Panc1 (cell line): ENCODE measurements around the gene ELP1. TPM values are rescaled to one million over a fixed set of nuclear protein-coding genes. Genes with fewer than 3 reads are reported as not detected.

Experiments
- ATAC-seq: fragments of 200-7000 bp; cut with Tn5 transposase; 2 replicates; pipeline ENCODE4 v1.9.1; 2020; ENCODE audit warnings: mild to moderate bottlenecking, moderate library complexity
- BruUV-seq: library from RNA; stranded (reverse); fragments of 400-500 nt; replicated peaks from 2 replicates; lab custom pipeline; 2021; lab: Mats Ljungman, UMichigan
- CTCF ChIA-PET: fragments of 300-600 bp; sonication (Branson Sonifier 250); formaldehyde crosslinking; loops from one replicate; lab custom pipeline; 2022; ENCODE audit warnings: antibody characterized with exemption; lab: Charles Lee
- POLR2A ChIA-PET: fragments of 300-600 bp; sonication (Branson Sonifier 250); formaldehyde crosslinking; loops from one replicate; lab custom pipeline; 2022; ENCODE audit warnings: antibody characterized with exemption; lab: Charles Lee
- DNase-seq: peaks from one replicate; pipeline ENCODE4 v3.0.0-alpha.2; 2010; ENCODE audit warnings: low read depth, low spot score
- H3K27ac ChIP-seq: 2 replicates; pipeline ENCODE4 v1.5.1; 2011; ENCODE audit warnings: mild to moderate bottlenecking, low read length, inconsistent platforms
- H3K27me3 ChIP-seq: fragments of 200-500 bp; sonication (Bioruptor generic); 2 replicates; pipeline ENCODE4 v1.6.0; 2014; ENCODE audit warnings: low read length, inconsistent platforms; ENCODE audit not compliant: control insufficient read depth, insufficient read depth
- H3K36me3 ChIP-seq: fragments of 200-500 bp; sonication (Bioruptor generic); 2 replicates; pipeline ENCODE4 v1.5.1; 2014; ENCODE audit warnings: inconsistent platforms, mild to moderate bottlenecking, low read length, moderate library complexity; ENCODE audit not compliant: control insufficient read depth, insufficient read depth
- H3K4me1 ChIP-seq: 2 replicates; pipeline ENCODE4 v1.5.1; 2011; ENCODE audit warnings: inconsistent platforms, mild to moderate bottlenecking, low read length, moderate library complexity; ENCODE audit not compliant: control insufficient read depth, insufficient read depth
- H3K4me3 ChIP-seq, 2 experiments: 2 replicates each; pipeline ENCODE4 v1.5.1; 2011 to 2012; ENCODE audit warnings: low read depth in 2 of 2, low read length in 2 of 2, mild to moderate bottlenecking in 2 of 2, inconsistent platforms in 1 of 2, moderate library complexity in 1 of 2
- H3K9me3 ChIP-seq: fragments of 200-500 bp; sonication (Bioruptor generic); 2 replicates; pipeline ENCODE4 v1.5.1; 2014; ENCODE audit warnings: low read depth, mild to moderate bottlenecking, inconsistent platforms, low read length, moderate library complexity; ENCODE audit not compliant: control insufficient read depth, insufficient read depth
- CTCF ChIP-seq: fragments of 450-650 bp; IDR thresholded peaks from 2 replicates; pipeline ENCODE4 v1.5.1; 2017; ENCODE audit warnings: mild to moderate bottlenecking
- POLR2AphosphoS5 ChIP-seq: IDR thresholded peaks from 2 replicates; pipeline ENCODE4 v1.6.1; 2012; ENCODE audit warnings: mild to moderate bottlenecking, low read depth, low read length, moderate library complexity
- REST ChIP-seq, 2 experiments: IDR thresholded peaks; 2 replicates each; pipeline ENCODE4 v1.6.1; 2011 to 2012; ENCODE audit warnings: low read depth in 2 of 2, control low read depth in 1 of 2, low read length in 1 of 2, mild to moderate bottlenecking in 1 of 2, moderate library complexity in 1 of 2; ENCODE audit not compliant: insufficient read depth in 1 of 2
- SIN3A ChIP-seq: IDR thresholded peaks from 2 replicates; pipeline ENCODE4 v1.6.1; 2012; ENCODE audit warnings: low read depth, mild to moderate bottlenecking, low read length, moderate library complexity, borderline replicate concordance; ENCODE audit not compliant: insufficient read depth
- TCF7L2 ChIP-seq: IDR thresholded peaks from 2 replicates; pipeline ENCODE4 v1.6.1; 2011; ENCODE audit warnings: mild to moderate bottlenecking, low read depth, low read length, inconsistent platforms
- in situ Hi-C: cut with HindIII; loops from 2 replicates; pipeline ENCODE4 v1.10.0; 2016; ENCODE audit warnings: low sequenced_read_pairs, low pct_unique_long_range_greater_than_20kb
- intact Hi-C: fragments of 100-400 bp; cut with micrococcal nuclease; formaldehyde crosslinking; loops from one replicate; pipeline ENCODE4 v1.10.0; 2022; ENCODE audit not compliant: unreplicated experiment
- total RNA-seq: library from RNA; stranded (reverse); gene quantifications from one replicate; pipeline ENCODE4 v1.2.1, GENCODE V29; 2021; ENCODE audit not compliant: unreplicated experiment

The ELP1 gene
- total RNA-seq, 1 experiment from 2014 or later = 17.1 TPM

- ChIA-PET POLR2A (no interaction called here), CTCF (no interaction called here)
- Histone ChIP-seq H3K27ac (no peak overlapping the region), H3K4me1 (no peaks in the 10 kb centered on the region), H3K27me3 (no peaks in the 10 kb centered on the region), H3K36me3 (no peaks in the 10 kb centered on the region; the same call in 1 of the 2 replicates), H3K9me3 (no peaks in the 10 kb centered on the region), H3K4me3 (no peak overlapping the region)
- in situ Hi-C loops = no loop called here
- DNase-seq (no peak), ATAC-seq (no peak)
- TF ChIP-seq TCF7L2 (no peak), REST (IDR thresholded peaks at IDR 0.05; ENCODE audit: insufficient read depth in 1 of 2, low read depth in 2 of 2, low read length in 1 of 2) (no peak), CTCF (no peak), SIN3A (no peak), POLR2AphosphoS5 (no peak)
- no TSS peak for BruUV-seq
- intact Hi-C loops = no loop called here
Measured at GRCh38 chr9:108863891-108864290, 70.0 kb downstream of the ELP1 start.

GRCh38 chr9:108861997-108862396, 71.9 kb downstream of the ELP1 start, which contains the start of gene ACTL7A:
ACTL7A (plus strand) TSS chr9:108862266; CDS start chr9:108862323, 57 bp downstream.
- TF ChIP-seq TCF7L2 (no peak), POLR2AphosphoS5 (no peak), SIN3A (no peak), CTCF (no peak), REST (IDR thresholded peaks at IDR 0.05; ENCODE audit: insufficient read depth in 1 of 2, low read depth in 2 of 2, low read length in 1 of 2) (no peak)
- no peak within 1 kb of the TSS for H3K4me3 ChIP-seq
- CTCF ChIA-PET = no interaction called here
- H3K9me3 ChIP-seq = no peaks in the 10 kb centered on the region
- DNase-seq (no peak), ATAC-seq (no peak)
- no peaks in the 10 kb centered on the region for H3K36me3 ChIP-seq
- POLR2A ChIA-PET = no interaction called here
- BruUV-seq = no TSS peak
- H3K27ac ChIP-seq = no peak within 1 kb of the TSS
- intact Hi-C loops = no loop called here
- in situ Hi-C loops = no loop called here
- no peaks in the 10 kb centered on the region for H3K27me3 ChIP-seq
- no peaks in the 10 kb centered on the region for H3K4me1 ChIP-seq
